GM18499 (cell line): ENCODE results near the gene MGST1.
"Not testable (repeated sequence)": the region's sequence is repeated elsewhere in the genome, so short reads cannot be mapped to it uniquely, and the experiment has no call there.

Source experiments
- ATAC-seq: cut with Tn5 transposase; IDR thresholded peaks from one replicate; pipeline ENCODE4 v1.9.1; 2021; ENCODE audit warnings: moderate number of reproducible peaks; ENCODE audit not compliant: insufficient read depth, unreplicated experiment

MGST1 gene

GRCh38 chr12:16349131-16349460 is 1.7 kb downstream of the MGST1 start:
- no peak for ATAC-seq

- no peak for ATAC-seq
These were observed 3.2 kb downstream of the MGST1 start for GRCh38 chr12:16350682-16351081.

GRCh38 chr12:16352481-16352880 is 5.0 kb downstream of the MGST1 start:
- ATAC-seq, result no peak

GRCh38 chr12:16358878-16359277 is 11.4 kb downstream of the MGST1 start:
- ATAC-seq, result no peak

GRCh38 chr12:16359512-16360491 is 12.4 kb downstream of the MGST1 start:
- no peak for ATAC-seq

- no peak for ATAC-seq
These were observed 13.8 kb downstream of the MGST1 start for GRCh38 chr12:16361142-16361783.

- no peak for ATAC-seq
These were observed 15.1 kb downstream of the MGST1 start for GRCh38 chr12:16362550-16362949.

GRCh38 chr12:16369156-16369555 is 21.7 kb downstream of the MGST1 start:
- ATAC-seq, result no peak

- no peak for ATAC-seq
These were observed 22.7 kb downstream of the MGST1 start for GRCh38 chr12:16370096-16370495.

GRCh38 chr12:16382652-16383312 is 35.3 kb downstream of the MGST1 start:
- ATAC-seq, result not testable (repeated sequence)

- no peak for ATAC-seq
These were observed 37.3 kb downstream of the MGST1 start for GRCh38 chr12:16384732-16385131.

GRCh38 chr12:16385782-16386646 is 38.6 kb downstream of the MGST1 start:
- ATAC-seq, result no peak

- no peak for ATAC-seq
These were observed 40.5 kb downstream of the MGST1 start for GRCh38 chr12:16387919-16388318.

GRCh38 chr12:16389594-16389993 is 42.1 kb downstream of the MGST1 start:
- no peak for ATAC-seq

GRCh38 chr12:16392846-16393535 is 45.5 kb downstream of the MGST1 start:
- ATAC-seq, result no peak

- no peak for ATAC-seq
These were observed 51.7 kb downstream of the MGST1 start for GRCh38 chr12:16399101-16399500.

GRCh38 chr12:16401835-16402234 is 54.4 kb downstream of the MGST1 start:
- ATAC-seq, result not testable (repeated sequence)

- no peak for ATAC-seq
These were observed 59.9 kb downstream of the MGST1 start for GRCh38 chr12:16407346-16407745.
